HepG2 (cell line): ENCODE measurements around the gene CELSR2.

Source experiments
- EZH2 ChIP-seq: conservative IDR thresholded peaks from 2 replicates; pipeline ENCODE4 v1.6.1; 2012; ENCODE audit warnings: mild to moderate bottlenecking, low read depth, low read length, moderate library complexity
- GTF3A ChIP-seq: sonication (generic); formaldehyde crosslinking; conservative IDR thresholded peaks from 2 replicates; pipeline ENCODE4 v1.4.0; 2020; ENCODE audit warnings: mild to moderate bottlenecking, missing genetic modification reagents
- HDAC6 ChIP-seq: fragments of 200-600 bp; sonication (generic); IDR thresholded peaks from 2 replicates; pipeline ENCODE4 v1.7.0; 2017; ENCODE audit warnings: mild to moderate bottlenecking, antibody characterized with exemption, low read length, low read depth
- POLR2A ChIP-seq, 2 experiments: IDR thresholded peaks; 2 replicates each; pipeline ENCODE4 v1.6.1; 2011; ENCODE audit warnings: low read depth in 2 of 2, low read length in 2 of 2, mild to moderate bottlenecking in 1 of 2, moderate library complexity in 1 of 2; ENCODE audit not compliant: insufficient read depth in 1 of 2
- ZNF317 ChIP-seq: sonication (generic); formaldehyde crosslinking; IDR thresholded peaks from 2 replicates; pipeline ENCODE4 v1.5.0; 2020; ENCODE audit warnings: mild to moderate bottlenecking, missing genetic modification reagents
- TF ChIP-seq, protein P1 (sequence below): sonication (generic); formaldehyde crosslinking; IDR thresholded peaks from 2 replicates; pipeline ENCODE4 v1.5.0; 2020; ENCODE audit warnings: mild to moderate bottlenecking, missing genetic modification reagents, moderate library complexity
- TF ChIP-seq, protein P2 (sequence below): fragments of 450-650 bp; IDR thresholded peaks from 2 replicates; pipeline ENCODE4 v1.6.1; 2017
- TF ChIP-seq, protein P3 (sequence below): sonication (generic); formaldehyde crosslinking; IDR thresholded peaks from 2 replicates; pipeline ENCODE4 v1.4.0; 2020; ENCODE audit warnings: mild to moderate bottlenecking, missing genetic modification reagents
- TF ChIP-seq, protein P4 (sequence below): sonication (generic); formaldehyde crosslinking; IDR thresholded peaks from 2 replicates; pipeline ENCODE4 v1.4.0; 2020; ENCODE audit warnings: missing genetic modification reagents

DNA sequence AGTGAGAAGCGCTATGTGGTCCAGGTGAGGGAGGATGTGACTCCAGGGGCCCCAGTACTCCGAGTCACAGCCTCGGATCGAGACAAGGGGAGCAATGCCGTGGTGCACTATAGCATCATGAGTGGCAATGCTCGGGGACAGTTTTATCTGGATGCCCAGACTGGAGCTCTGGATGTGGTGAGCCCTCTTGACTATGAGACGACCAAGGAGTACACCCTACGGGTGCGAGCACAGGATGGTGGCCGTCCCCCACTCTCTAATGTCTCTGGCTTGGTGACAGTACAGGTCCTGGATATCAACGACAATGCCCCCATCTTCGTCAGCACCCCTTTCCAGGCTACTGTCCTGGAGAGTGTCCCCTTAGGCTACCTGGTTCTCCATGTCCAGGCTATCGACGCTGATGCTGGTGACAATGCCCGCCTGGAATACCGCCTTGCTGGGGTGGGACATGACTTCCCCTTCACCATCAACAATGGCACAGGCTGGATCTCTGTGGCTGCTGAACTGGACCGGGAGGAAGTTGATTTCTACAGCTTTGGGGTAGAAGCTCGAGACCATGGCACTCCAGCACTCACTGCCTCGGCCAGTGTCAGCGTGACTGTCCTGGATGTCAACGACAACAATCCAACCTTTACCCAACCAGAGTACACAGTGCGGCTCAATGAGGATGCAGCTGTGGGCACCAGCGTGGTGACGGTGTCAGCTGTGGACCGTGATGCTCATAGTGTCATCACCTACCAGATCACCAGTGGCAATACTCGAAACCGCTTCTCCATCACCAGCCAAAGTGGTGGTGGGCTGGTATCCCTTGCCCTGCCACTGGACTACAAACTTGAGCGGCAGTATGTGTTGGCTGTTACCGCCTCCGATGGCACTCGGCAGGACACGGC, 2.2 kb downstream of the CELSR2 start:
- TF ChIP-seq ZNF317 (CRISPR knock-in tag) (no peak), POLR2A (IDR thresholded peaks at IDR 0.05; ENCODE audit: insufficient read depth in 1 of 2, low read depth in 2 of 2, low read length in 2 of 2) (no peak), EZH2 (no peak), GTF3A (CRISPR knock-in tag) (no peak), HDAC6 (no peak)
- TF ChIP-seq, protein P1, sequence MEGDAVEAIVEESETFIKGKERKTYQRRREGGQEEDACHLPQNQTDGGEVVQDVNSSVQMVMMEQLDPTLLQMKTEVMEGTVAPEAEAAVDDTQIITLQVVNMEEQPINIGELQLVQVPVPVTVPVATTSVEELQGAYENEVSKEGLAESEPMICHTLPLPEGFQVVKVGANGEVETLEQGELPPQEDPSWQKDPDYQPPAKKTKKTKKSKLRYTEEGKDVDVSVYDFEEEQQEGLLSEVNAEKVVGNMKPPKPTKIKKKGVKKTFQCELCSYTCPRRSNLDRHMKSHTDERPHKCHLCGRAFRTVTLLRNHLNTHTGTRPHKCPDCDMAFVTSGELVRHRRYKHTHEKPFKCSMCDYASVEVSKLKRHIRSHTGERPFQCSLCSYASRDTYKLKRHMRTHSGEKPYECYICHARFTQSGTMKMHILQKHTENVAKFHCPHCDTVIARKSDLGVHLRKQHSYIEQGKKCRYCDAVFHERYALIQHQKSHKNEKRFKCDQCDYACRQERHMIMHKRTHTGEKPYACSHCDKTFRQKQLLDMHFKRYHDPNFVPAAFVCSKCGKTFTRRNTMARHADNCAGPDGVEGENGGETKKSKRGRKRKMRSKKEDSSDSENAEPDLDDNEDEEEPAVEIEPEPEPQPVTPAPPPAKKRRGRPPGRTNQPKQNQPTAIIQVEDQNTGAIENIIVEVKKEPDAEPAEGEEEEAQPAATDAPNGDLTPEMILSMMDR = no peak
- TF ChIP-seq, protein P2, sequence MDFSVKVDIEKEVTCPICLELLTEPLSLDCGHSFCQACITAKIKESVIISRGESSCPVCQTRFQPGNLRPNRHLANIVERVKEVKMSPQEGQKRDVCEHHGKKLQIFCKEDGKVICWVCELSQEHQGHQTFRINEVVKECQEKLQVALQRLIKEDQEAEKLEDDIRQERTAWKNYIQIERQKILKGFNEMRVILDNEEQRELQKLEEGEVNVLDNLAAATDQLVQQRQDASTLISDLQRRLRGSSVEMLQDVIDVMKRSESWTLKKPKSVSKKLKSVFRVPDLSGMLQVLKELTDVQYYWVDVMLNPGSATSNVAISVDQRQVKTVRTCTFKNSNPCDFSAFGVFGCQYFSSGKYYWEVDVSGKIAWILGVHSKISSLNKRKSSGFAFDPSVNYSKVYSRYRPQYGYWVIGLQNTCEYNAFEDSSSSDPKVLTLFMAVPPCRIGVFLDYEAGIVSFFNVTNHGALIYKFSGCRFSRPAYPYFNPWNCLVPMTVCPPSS = no peak
- TF ChIP-seq, protein P3, sequence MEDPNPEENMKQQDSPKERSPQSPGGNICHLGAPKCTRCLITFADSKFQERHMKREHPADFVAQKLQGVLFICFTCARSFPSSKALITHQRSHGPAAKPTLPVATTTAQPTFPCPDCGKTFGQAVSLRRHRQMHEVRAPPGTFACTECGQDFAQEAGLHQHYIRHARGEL = no peak
- TF ChIP-seq, protein P4, sequence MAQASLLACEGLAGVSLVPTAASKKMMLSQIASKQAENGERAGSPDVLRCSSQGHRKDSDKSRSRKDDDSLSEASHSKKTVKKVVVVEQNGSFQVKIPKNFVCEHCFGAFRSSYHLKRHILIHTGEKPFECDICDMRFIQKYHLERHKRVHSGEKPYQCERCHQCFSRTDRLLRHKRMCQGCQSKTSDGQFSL = no peak
